GM21390 (cell line): ENCODE results near the gene IPO4.

Experiments used
- ATAC-seq: cut with Tn5 transposase; IDR thresholded peaks from one replicate; pipeline ENCODE4 v1.9.1; 2021; ENCODE audit not compliant: unreplicated experiment

IPO4 gene

GRCh38 chr14:24150993-24151392 is 37.6 kb downstream of the IPO4 start:
- no peak for ATAC-seq

DNA sequence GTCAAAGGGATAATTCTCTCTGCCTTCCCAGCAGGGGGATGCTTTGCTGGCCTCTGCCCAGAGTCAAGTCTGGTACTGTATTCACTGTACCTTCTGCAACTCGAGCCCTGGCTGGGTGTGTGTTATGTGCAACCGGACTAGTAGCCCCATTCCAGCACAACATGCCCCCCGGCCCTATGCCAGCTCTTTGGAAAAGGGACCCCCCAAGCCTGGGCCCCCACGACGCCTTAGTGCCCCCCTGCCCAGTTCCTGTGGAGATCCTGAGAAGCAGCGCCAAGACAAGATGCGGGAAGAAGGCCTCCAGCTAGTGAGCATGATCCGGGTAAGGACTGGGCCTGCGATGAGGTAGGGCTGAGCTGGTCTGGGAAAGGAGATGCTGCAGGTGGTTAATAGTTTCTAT is 38.0 kb downstream of the IPO4 start:
- ATAC-seq: no peak

- ATAC-seq: no peak
Measured at GRCh38 chr14:24150061-24150460, 38.6 kb downstream of the IPO4 start.

DNA sequence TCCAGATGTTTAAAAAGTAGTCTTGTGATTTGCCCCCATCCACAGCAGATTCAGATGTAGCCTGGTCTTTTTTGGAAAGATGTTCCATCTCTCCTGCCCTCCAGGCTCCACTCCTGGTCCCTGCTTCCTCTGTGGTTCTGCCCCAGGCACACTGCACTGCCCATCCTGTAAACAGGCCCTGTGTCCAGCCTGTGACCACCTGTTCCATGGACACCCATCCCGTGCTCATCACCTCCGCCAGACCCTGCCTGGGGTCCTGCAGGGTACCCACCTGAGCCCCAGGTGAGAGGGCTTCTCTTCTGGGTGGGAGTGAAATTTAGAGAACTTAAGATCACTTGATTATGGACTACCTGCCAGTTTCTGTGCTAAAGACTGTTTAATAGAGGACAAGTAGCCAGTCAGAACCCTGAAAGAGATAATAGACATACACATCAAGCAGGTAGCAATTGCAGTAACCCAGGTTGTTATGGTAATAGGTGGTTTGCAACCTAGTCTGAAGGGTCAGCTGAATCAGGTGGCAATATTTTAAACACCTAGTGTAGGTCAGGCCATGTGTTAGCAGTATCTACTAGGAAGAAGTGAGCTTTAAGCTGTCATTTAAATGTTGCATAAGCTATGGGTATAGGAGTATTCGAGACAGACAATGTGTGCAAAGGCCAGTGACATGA is 39.2 kb downstream of the IPO4 start:
- no peak for ATAC-seq

GRCh38 chr14:24147761-24148428 is 40.7 kb downstream of the IPO4 start:
- ATAC-seq: no peak

GRCh38 chr14:24146978-24147760 is 41.4 kb downstream of the IPO4 start, which contains the start of gene RNF31:
RNF31 (plus strand) TSS chr14:24147498; CDS start chr14:24147699, 201 bp downstream.
- ATAC-seq: peak; percentile 82

DNA sequence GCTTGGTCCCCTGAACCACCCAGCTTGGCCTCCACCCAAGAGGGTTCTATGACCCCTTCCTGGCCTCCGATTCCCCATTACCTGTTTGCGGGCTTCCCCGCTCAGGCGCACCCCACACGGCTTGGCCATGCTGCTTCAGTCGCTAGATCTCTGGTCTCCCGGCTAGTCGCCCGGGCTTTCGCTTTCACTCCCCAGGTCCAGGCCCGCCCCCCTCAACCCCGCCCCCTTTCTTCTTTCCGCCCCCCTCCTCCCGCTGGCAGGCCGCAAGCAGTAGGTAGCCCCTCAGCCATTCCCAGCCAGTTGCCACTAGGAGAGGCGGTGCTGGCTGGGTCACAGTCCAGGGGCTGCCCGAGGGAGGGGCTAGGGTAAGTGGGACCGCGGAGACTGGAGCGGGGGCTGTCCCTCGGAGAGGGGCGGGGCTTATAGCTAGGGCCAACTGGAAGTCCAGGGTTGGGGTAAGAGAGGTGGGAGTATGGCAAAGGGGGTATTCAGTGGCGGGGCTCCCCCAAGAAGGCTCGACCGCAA is 42.1 kb downstream of the IPO4 start, which contains the start of gene PSME2:
PSME2 (minus strand) TSS at position 158 of the 525 bp plus-strand sequence; CDS start at position 129, 29 bp downstream.
- peak; percentile 56 for ATAC-seq

- ATAC-seq: no peak
Measured at GRCh38 chr14:24145690-24146452, 42.7 kb downstream of the IPO4 start.

DNA sequence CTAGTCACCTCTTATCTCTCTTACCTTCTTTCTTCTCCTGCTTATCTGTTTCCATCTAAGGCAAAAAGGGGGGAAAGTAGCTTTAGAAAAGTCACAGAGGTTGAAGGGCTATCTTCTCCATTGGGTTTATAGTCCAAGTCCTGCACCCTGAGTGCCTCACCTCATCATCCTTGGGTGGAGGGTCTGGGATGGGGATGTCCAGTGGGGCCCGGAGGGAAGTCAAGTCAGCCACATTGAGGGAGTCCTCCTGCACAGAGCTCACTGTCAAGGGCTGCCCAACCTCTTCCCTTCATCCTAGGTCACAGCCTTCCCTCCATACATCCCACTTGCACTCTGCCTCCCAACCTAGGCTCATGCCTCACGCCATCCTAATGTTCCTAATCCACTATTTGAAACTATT is 43.4 kb downstream of the IPO4 start:
- no peak for ATAC-seq

DNA sequence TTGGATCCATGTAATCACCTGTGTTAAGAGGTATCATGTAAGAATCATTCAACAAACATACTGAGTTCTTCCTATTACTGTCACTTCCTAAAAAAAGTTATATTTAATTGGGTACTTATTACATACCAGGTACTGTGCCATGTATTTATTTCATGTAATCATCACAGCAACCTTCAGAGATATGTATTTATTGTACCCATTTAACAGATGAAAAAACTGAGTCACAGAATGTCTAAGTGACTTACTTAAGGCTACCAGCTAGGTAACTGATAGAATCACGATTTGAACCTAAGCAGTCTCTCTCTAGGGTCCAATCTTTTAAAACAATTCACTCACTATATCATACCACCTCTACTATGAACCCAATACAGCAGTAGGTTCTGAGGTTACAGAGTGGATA is 44.2 kb downstream of the IPO4 start:
- no peak for ATAC-seq

DNA sequence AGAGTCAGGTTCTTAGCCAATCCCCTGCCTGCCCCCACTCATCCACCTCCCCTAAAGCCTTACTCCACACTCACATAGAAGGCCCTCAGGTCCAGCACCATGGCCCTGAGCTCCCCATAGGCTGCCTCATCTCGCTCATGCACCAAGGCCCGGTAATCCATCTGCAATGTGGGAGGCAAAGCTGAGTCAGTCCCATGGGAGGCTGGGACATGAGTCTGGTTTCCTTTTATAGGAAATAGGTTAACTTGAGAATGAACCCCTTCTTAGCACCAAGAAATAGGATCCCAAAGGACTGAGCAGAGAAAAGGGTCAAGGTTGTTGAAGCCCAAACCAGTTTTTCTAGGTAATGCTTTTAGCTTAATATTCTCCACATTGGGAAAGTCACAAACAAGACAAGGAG is 45.1 kb downstream of the IPO4 start:
- ATAC-seq: no peak

DNA sequence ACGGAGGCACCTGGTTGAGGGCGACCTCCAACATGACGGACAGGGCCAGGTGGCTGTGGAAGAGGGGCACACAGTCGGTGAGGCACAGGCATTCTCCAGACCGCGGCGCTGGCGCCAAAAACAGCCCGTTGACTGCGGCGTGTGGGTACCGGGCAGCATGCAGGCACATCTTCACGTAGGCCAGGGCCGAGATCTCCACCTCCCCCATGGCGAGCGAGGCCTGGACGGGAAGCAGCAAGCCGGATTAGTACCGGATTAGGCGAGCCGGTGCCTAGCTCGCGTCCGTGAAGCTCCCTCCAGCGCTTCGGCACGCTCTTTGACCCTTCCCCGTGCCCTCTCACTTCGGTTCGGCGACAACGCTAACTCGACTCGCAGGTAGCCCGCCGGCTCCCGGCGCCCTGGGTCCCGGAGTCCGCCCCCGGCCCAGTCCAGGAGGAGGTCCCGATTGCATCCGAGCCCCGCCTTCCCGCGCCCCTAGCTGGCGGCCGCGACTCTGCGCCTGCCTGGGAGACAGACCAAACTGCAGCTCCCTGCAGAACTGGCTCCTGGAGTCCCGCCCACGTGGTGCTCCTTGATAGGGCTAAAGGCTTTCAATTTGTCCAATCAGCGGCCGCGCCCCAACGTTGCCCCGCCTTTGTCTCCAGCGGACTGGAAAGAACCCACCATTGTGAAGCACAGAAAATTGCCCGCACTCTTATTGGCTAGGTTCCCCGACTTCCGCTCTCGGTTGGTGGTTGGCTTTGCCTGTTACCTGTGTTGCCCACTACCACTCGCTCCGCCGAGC is 47.3 kb downstream of the IPO4 start, which contains the start of gene EMC9:
EMC9 (minus strand) TSS at position 495 of the 784 bp plus-strand sequence; CDS start at position 208, 287 bp downstream.
- peak; percentile 84 for ATAC-seq

GRCh38 chr14:24139272-24139934 is 49.2 kb downstream of the IPO4 start:
- ATAC-seq: no peak

GRCh38 chr14:24138396-24139271 is 50.0 kb downstream of the IPO4 start:
- no peak for ATAC-seq

DNA sequence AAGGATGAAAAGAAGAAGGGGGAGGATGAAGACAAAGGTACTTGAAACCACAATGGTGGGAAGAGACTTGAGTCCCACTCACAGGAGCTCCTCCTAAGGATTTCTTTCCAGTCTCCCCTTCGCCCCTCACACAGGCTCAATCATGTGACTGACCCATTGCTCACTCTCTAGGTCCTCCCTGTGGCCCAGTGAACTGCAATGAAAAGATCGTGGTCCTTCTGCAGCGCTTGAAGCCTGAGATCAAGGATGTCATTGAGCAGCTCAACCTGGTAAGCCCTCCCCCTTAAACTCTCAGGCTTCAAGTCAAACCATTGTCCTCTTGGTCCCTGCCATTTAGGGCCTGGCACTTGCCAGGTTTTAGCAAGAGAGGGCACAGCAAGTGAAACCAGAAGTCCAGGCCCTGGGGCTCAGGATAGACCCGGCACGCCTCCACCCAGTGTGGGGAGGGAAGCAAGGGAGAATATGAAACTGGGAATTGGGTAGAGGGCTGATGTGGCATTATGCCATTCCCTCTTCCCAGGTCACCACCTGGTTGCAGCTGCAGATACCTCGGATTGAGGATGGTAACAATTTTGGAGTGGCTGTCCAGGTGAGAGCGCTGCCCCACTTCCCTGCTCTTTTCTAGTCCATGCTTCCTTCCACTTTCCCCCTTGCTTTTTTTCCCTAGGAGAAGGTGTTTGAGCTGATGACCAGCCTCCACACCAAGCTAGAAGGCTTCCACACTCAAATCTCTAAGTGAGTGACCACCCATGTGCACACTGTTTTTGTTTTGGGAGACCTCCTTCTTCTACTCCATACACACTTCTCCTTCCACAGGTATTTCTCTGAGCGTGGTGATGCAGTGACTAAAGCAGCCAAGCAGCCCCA is 50.9 kb downstream of the IPO4 start:
- no peak for ATAC-seq

- ATAC-seq: no peak
Measured at GRCh38 chr14:24136684-24137528, 51.7 kb downstream of the IPO4 start.
